H1 (cell line): ENCODE results near the gene NUP210L. TPM values are rescaled to one million over a fixed set of nuclear protein-coding genes. Genes with fewer than 3 reads are reported as not detected.

Experiments used
- JUND ChIP-seq: IDR thresholded peaks from 2 replicates; pipeline ENCODE4 v1.6.1; 2011; ENCODE audit warnings: mild to moderate bottlenecking, improper control_type of control experiment, low read length
- SAP30 ChIP-seq: fragments of 300-600 bp; sonication (generic); IDR thresholded peaks from 2 replicates; pipeline ENCODE4 v1.7.1; 2012; ENCODE audit warnings: low read length, moderate library complexity, mild to moderate bottlenecking, inconsistent platforms; ENCODE audit not compliant: insufficient read depth, insufficient replicate concordance
- YY1 ChIP-seq: IDR thresholded peaks from 2 replicates; pipeline ENCODE4 v1.6.1; 2011; ENCODE audit warnings: low read depth, mild to moderate bottlenecking, low read length
- polyA plus RNA-seq, 7 experiments: library from polyadenylated mRNA; depleted of rRNA in 3 of 7; stranded (reverse) in 5 of 7; unstranded in 2 of 7; fragments of >200 nt in 5 of 7; fragments of 200-250 nt in 2 of 7; gene quantifications; 1 replicate in 5 of 7; 2 replicates in 1 of 7; 4 replicates in 1 of 7; pipeline versions ENCODE4 v1.2.1 to v1.2.3, GENCODE V29; 2011 to 2013; ENCODE audit warnings: missing spikeins in 2 of 7, mixed read lengths in 2 of 7
- total RNA-seq: library from RNA; stranded (reverse); fragmentation: NEBNext Ultra II Directional; extraction: Animal tissue kit (Norgen Biotek cat#: 25700); gene quantifications from 2 replicates; pipeline ENCODE4 v1.2.1, GENCODE V29; 2021

NUP210L gene
- total and polyA plus RNA-seq, 2 of the 8 experiments (the other 6 are each of a cell fraction or from before 2014, with no cell fraction given): not detected

- no peak for TF ChIP-seq JUND
- no peak for TF ChIP-seq YY1
- TF ChIP-seq SAP30: no peak
Measured at GRCh38 chr1:154006136-154006535, 148.7 kb downstream of the NUP210L start (continued).
